Astrocyte (in vitro differentiated cells and primary cell): Measurements from ENCODE around the gene NRG3.

Source experiments
- CTCF ChIP-seq: IDR thresholded peaks from 2 replicates; pipeline ENCODE4 v1.5.1; 2011; ENCODE audit warnings: low read depth, mild to moderate bottlenecking, inconsistent platforms, low read length, moderate library complexity; ENCODE audit not compliant: insufficient read depth
- EZH2 ChIP-seq: IDR thresholded peaks from 2 replicates; pipeline ENCODE4 v1.6.1; 2012; ENCODE audit warnings: mild to moderate bottlenecking, low read length, inconsistent platforms; ENCODE audit not compliant: insufficient read depth

GRCh38 chr10:82953331-82953730 is 1078.3 kb downstream of the NRG3 start:
- TF ChIP-seq EZH2 (no peak), CTCF (no peak)
